Panc1 (cell line): ENCODE measurements around the gene TSPAN3.

ENCODE experiments used
- CTCF ChIP-seq: fragments of 450-650 bp; IDR thresholded peaks from 2 replicates; pipeline ENCODE4 v1.5.1; 2017; ENCODE audit warnings: mild to moderate bottlenecking
- REST ChIP-seq, 2 experiments: IDR thresholded peaks; 2 replicates each; pipeline ENCODE4 v1.6.1; 2011 to 2012; ENCODE audit warnings: low read depth in 2 of 2, control low read depth in 1 of 2, low read length in 1 of 2, mild to moderate bottlenecking in 1 of 2, moderate library complexity in 1 of 2; ENCODE audit not compliant: insufficient read depth in 1 of 2

- TF ChIP-seq CTCF = no peak
- no peak for TF ChIP-seq REST (IDR thresholded peaks at IDR 0.05; ENCODE audit: insufficient read depth in 1 of 2, low read depth in 2 of 2, low read length in 1 of 2)
Observed at GRCh38 chr15:77085297-77085696, 14.4 kb upstream of the TSPAN3 start.
